Stomach (tissue), 4 donors: ENCODE results near the gene SGIP1.

Experiments used
- CTCF ChIP-seq, 7 experiments: fragments of 450-650 bp in 4 of 7; fragments of 200-600 bp in 3 of 7; sonication (generic) in 3 of 7; IDR thresholded peaks; one replicate each; pipeline ENCODE4 v1.5.1; 2016 to 2019; ENCODE audit warnings: antibody characterized with exemption in 7 of 7, control low read depth in 2 of 7, mild to moderate bottlenecking in 1 of 7
- EP300 ChIP-seq: sonication (generic); formaldehyde crosslinking; IDR thresholded peaks from one replicate; pipeline ENCODE4 v1.6.1; 2017; ENCODE audit warnings: antibody characterized with exemption
- POLR2A ChIP-seq, 4 donors: fragments of 450-650 bp; IDR thresholded peaks; one replicate each; pipeline ENCODE4 v1.6.1; 2016; ENCODE audit warnings: antibody characterized with exemption in 4 of 4, control low read depth in 2 of 4, mild to moderate bottlenecking in 1 of 4, moderate library complexity in 1 of 4
- POLR2AphosphoS5 ChIP-seq, 3 donors: sonication (generic); formaldehyde crosslinking; IDR thresholded peaks; one replicate each; pipeline ENCODE4 v1.6.1; 2016; ENCODE audit warnings: antibody characterized with exemption in 3 of 3

DNA sequence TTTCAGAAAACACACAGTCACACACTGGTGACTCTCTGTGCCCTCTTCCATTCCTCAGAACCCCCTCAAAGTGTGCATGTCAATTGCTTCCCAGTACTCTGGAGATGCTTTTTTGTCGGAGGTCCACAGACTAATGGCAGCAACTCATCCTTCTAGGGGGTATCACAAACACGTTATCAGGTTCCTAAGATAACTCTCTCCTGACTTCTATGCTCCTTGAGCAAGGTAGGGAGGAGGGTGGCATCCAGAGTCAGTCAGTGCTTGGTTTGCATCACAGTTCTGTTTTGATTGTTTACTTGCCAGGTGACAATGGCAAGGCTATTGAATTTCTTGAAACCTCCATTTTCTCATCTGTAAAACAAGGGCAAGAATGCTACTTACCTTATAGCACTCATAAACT lies 178.9 kb downstream of the SGIP1 start:
- TF ChIP-seq CTCF (IDR thresholded peaks at IDR 0.05) (no peak), POLR2AphosphoS5 (IDR thresholded peaks at IDR 0.05) (no peak), POLR2A (IDR thresholded peaks at IDR 0.05) (no peak), EP300 (no peak)
